H1 (cell line): ENCODE data around the gene CHTF18. TPM values are rescaled to one million over a fixed set of nuclear protein-coding genes. Genes with fewer than 3 reads are reported as not detected.

ENCODE experiments used
- CTCF ChIA-PET: fragments of 300-600 bp; sonication (Branson Sonifier 250); formaldehyde crosslinking; loops from one replicate; lab custom pipeline; 2021; ENCODE audit not compliant: partially characterized antibody; lab: Charles Lee
- POLR2A ChIA-PET: fragments of 300-600 bp; sonication (Branson Sonifier 250); formaldehyde crosslinking; loops from one replicate; lab custom pipeline; 2021; ENCODE audit warnings: inconsistent platforms; ENCODE audit not compliant: partially characterized antibody; lab: Charles Lee
- DNase-seq, 2 experiments: peaks; one replicate each; pipeline versions ENCODE4 v3.0.0 to v3.0.0-alpha.2; 2010 to 2022; ENCODE audit warnings: low spot score in 2 of 2, low read depth in 1 of 2, mixed read lengths in 1 of 2
- FAIRE-seq: peaks from 2 replicates; lab custom pipeline; 2011; peaks lifted over from hg19 to GRCh38; lab: Jason Lieb, UNC
- H2AFZ ChIP-seq: 2 replicates; pipeline ENCODE4 v1.8.1; 2012; ENCODE audit warnings: low read length, inconsistent platforms
- H2AK5ac ChIP-seq: 2 replicates; pipeline ENCODE4 v1.6.1; 2013; ENCODE audit warnings: low read depth, low read length
- H2BK120ac ChIP-seq: replicated peaks from 2 replicates; pipeline ENCODE3; 2013; ENCODE audit warnings: low read depth, low read length, inconsistent platforms
- H2BK12ac ChIP-seq: 2 replicates; pipeline ENCODE4 v1.6.1; 2013; ENCODE audit warnings: low read depth, low read length
- H2BK15ac ChIP-seq: 2 replicates; pipeline ENCODE4 v1.6.1; 2013; ENCODE audit warnings: low read length
- H2BK20ac ChIP-seq: 2 replicates; pipeline ENCODE4 v1.6.1; 2013; ENCODE audit warnings: low read length
- H2BK5ac ChIP-seq: 2 replicates; pipeline ENCODE4 v1.6.1; 2013; ENCODE audit warnings: low read depth, low read length
- H3K14ac ChIP-seq: 2 replicates; pipeline ENCODE4 v1.6.1; 2013; ENCODE audit warnings: inconsistent platforms; ENCODE audit not compliant: insufficient read length
- H3K18ac ChIP-seq: 2 replicates; pipeline ENCODE4 v1.6.1; 2013; ENCODE audit warnings: low read length; ENCODE audit errors: extremely low read depth
- H3K23ac ChIP-seq: 2 replicates; pipeline ENCODE4 v1.6.1; 2013; ENCODE audit warnings: inconsistent platforms; ENCODE audit not compliant: insufficient read length
- H3K23me2 ChIP-seq: 2 replicates; pipeline ENCODE4 v1.6.1; 2013; ENCODE audit warnings: low read depth, low read length
- H3K27ac ChIP-seq: 2 replicates; pipeline ENCODE4 v1.6.1; 2011; ENCODE audit warnings: low read depth, low read length, inconsistent platforms
- H3K27me3 ChIP-seq, 4 experiments: replicated peaks in 1 of 4; 1 replicate in 1 of 4; 2 replicates in 3 of 4; pipeline versions ENCODE4 v1.6.1 to v1.8.1; 2011 to 2013; ENCODE audit warnings: low read length in 3 of 4, mild to moderate bottlenecking in 3 of 4, inconsistent platforms in 2 of 4, mixed read lengths in 2 of 4, moderate library complexity in 1 of 4; ENCODE audit not compliant: control insufficient read depth in 3 of 4, insufficient read depth in 3 of 4; ENCODE audit errors: extremely low read depth in 1 of 4
- H3K36me3 ChIP-seq, 4 experiments: 2 replicates each; pipeline versions ENCODE4 v1.6.1 to v1.8.1; 2011 to 2013; ENCODE audit warnings: mild to moderate bottlenecking in 4 of 4, low read length in 3 of 4, moderate library complexity in 2 of 4, control low read depth in 1 of 4, inconsistent platforms in 1 of 4; ENCODE audit not compliant: insufficient read depth in 4 of 4, control insufficient read depth in 2 of 4
- H3K4ac ChIP-seq: replicated peaks from 2 replicates; pipeline ENCODE3; 2013; ENCODE audit warnings: low read length, low read depth, mixed read lengths, inconsistent platforms; ENCODE audit not compliant: insufficient read length
- H3K4me1 ChIP-seq, 4 experiments: replicated peaks in 1 of 4; 1 replicate in 1 of 4; 2 replicates in 3 of 4; pipeline versions ENCODE4 v1.6.1 to v1.8.1; 2011 to 2013; ENCODE audit warnings: low read length in 3 of 4, inconsistent platforms in 2 of 4, mixed read lengths in 1 of 4; ENCODE audit not compliant: insufficient read depth in 4 of 4, control insufficient read depth in 3 of 4
- H3K4me2 ChIP-seq, 2 experiments: 2 replicates each; pipeline versions ENCODE4 v1.6.1 to v1.8.1; 2011 to 2013; ENCODE audit warnings: low read depth in 2 of 2, low read length in 2 of 2, control low read depth in 1 of 2, inconsistent platforms in 1 of 2, mild to moderate bottlenecking in 1 of 2; ENCODE audit not compliant: insufficient read depth in 1 of 2
- H3K4me3 ChIP-seq, 4 experiments: fragments of 200-600, 300-600 bp in 1 of 4; sonication (generic), shearing (Covaris generic), sonication (Bioruptor Twin) in 1 of 4; 2 replicates each; pipeline versions ENCODE4 v1.5.1 to v1.8.1; 2011 to 2016; ENCODE audit warnings: low read length in 4 of 4, low read depth in 3 of 4, control low read depth in 2 of 4, inconsistent platforms in 2 of 4, mild to moderate bottlenecking in 2 of 4, mixed read lengths in 1 of 4, moderate library complexity in 1 of 4; ENCODE audit not compliant: insufficient read depth in 2 of 4; ENCODE audit errors: extremely low read depth in 1 of 4
- H3K56ac ChIP-seq: replicated peaks from 2 replicates; pipeline ENCODE3; 2013; ENCODE audit warnings: low read depth, mild to moderate bottlenecking, mixed read lengths, low read length, inconsistent platforms; ENCODE audit not compliant: insufficient read length
- H3K79me1 ChIP-seq: 2 replicates; pipeline ENCODE4 v1.6.1; 2013; ENCODE audit warnings: low read depth, low read length, control low read depth
- H3K79me2 ChIP-seq, 2 experiments: 2 replicates each; pipeline versions ENCODE4 v1.6.1 to v1.8.1; 2012 to 2013; ENCODE audit warnings: low read length in 2 of 2, mild to moderate bottlenecking in 2 of 2, inconsistent platforms in 1 of 2; ENCODE audit not compliant: insufficient read depth in 2 of 2, control insufficient read depth in 1 of 2
- H3K9ac ChIP-seq, 4 experiments: replicated peaks in 1 of 4; 1 replicate in 1 of 4; 2 replicates in 3 of 4; pipeline versions ENCODE4 v1.6.1 to v1.8.1; 2011 to 2013; ENCODE audit warnings: low read depth in 3 of 4, low read length in 3 of 4, control low read depth in 2 of 4, mild to moderate bottlenecking in 2 of 4, moderate library complexity in 2 of 4, inconsistent platforms in 1 of 4; ENCODE audit errors: extremely low read depth in 1 of 4
- H3K9me3 ChIP-seq, 2 experiments: 2 replicates each; pipeline versions ENCODE4 v1.6.1 to v1.8.1; 2012 to 2013; ENCODE audit warnings: mild to moderate bottlenecking in 2 of 2, moderate library complexity in 2 of 2, control low read depth in 1 of 2, inconsistent platforms in 1 of 2, low read depth in 1 of 2, low read length in 1 of 2, mixed read lengths in 1 of 2; ENCODE audit not compliant: insufficient read depth in 2 of 2
- H4K20me1 ChIP-seq, 2 experiments: replicated peaks in 1 of 2; 2 replicates each; pipeline versions ENCODE3 to v1.8.1; 2011 to 2013; ENCODE audit warnings: inconsistent platforms in 2 of 2, low read length in 2 of 2, mild to moderate bottlenecking in 1 of 2; ENCODE audit not compliant: insufficient read depth in 2 of 2, control insufficient read depth in 1 of 2
- H4K5ac ChIP-seq: 2 replicates; pipeline ENCODE4 v1.6.1; 2013; ENCODE audit warnings: low read length, low read depth, mixed read lengths, inconsistent platforms; ENCODE audit not compliant: insufficient read length
- H4K8ac ChIP-seq: 2 replicates; pipeline ENCODE4 v1.8.0; 2013; ENCODE audit warnings: mild to moderate bottlenecking, moderate library complexity, low read length, inconsistent platforms; ENCODE audit not compliant: insufficient read depth; ENCODE audit errors: extremely low read depth
- H4K91ac ChIP-seq: replicated peaks from 2 replicates; pipeline ENCODE3; 2013; ENCODE audit warnings: low read length, mixed read lengths, inconsistent platforms; ENCODE audit not compliant: insufficient read length
- CBX5 ChIP-seq: fragments of 300-800, 300-1000 bp; sonication (generic); IDR thresholded peaks from 2 replicates; pipeline ENCODE4 v1.7.1; 2016; ENCODE audit warnings: antibody characterized with exemption, low read length, low read depth
- CHD1 ChIP-seq: IDR thresholded peaks from 2 replicates; pipeline ENCODE4 v1.6.1; 2012; ENCODE audit warnings: low read depth, low read length, improper control_type of control experiment
- CHD2 ChIP-seq: IDR thresholded peaks from 2 replicates; pipeline ENCODE4 v1.6.1; 2012; ENCODE audit warnings: low read length, improper control_type of control experiment
- EP300 ChIP-seq, 2 experiments: IDR thresholded peaks; 1 replicate in 1 of 2; 2 replicates in 1 of 2; pipeline ENCODE4 v1.6.1; 2011 to 2012; ENCODE audit warnings: low read depth in 2 of 2, low read length in 2 of 2, mild to moderate bottlenecking in 2 of 2, borderline replicate concordance in 1 of 2, inconsistent platforms in 1 of 2, moderate library complexity in 1 of 2
- KDM5A ChIP-seq: fragments of 200-600 bp; IDR thresholded peaks from 2 replicates; pipeline ENCODE4 v1.7.1; 2012; ENCODE audit warnings: mild to moderate bottlenecking, low read length, inconsistent platforms, mixed read lengths
- POLR2AphosphoS5 ChIP-seq: IDR thresholded peaks from 2 replicates; pipeline ENCODE4 v1.6.1; 2011; ENCODE audit warnings: low read depth, low read length
- RFX5 ChIP-seq: IDR thresholded peaks from 2 replicates; pipeline ENCODE4 v1.6.1; 2011; ENCODE audit warnings: low read depth, low read length, improper control_type of control experiment, borderline replicate concordance
- USF2 ChIP-seq: IDR thresholded peaks from 2 replicates; pipeline ENCODE4 v1.6.1; 2011; ENCODE audit warnings: low read length, improper control_type of control experiment
- WGBS, 2 experiments: shearing (Covaris generic) in 1 of 2; methylation state at CpG; one replicate each; pipeline versions ENCODE4 v1.1.6 to v1.1.7; 2013 to 2015; ENCODE audit warnings: low lambda C conversion rate in 2 of 2, mixed read lengths in 2 of 2, inconsistent platforms in 1 of 2, low coverage in 1 of 2, missing lambda C conversion rate in 1 of 2; ENCODE audit not compliant: insufficient replicate concordance in 2 of 2, insufficient coverage in 1 of 2, insufficient read length in 1 of 2; ENCODE audit errors: extremely low coverage in 1 of 2, missing lambda C conversion rate in 1 of 2; 5-methylcytosine and 5-hydroxymethylcytosine counted together
- polyA plus RNA-seq, 7 experiments: library from polyadenylated mRNA; depleted of rRNA in 3 of 7; stranded (reverse) in 5 of 7; unstranded in 2 of 7; fragments of >200 nt in 5 of 7; fragments of 200-250 nt in 2 of 7; gene quantifications; 1 replicate in 5 of 7; 2 replicates in 1 of 7; 4 replicates in 1 of 7; pipeline versions ENCODE4 v1.2.1 to v1.2.3, GENCODE V29; 2011 to 2013; ENCODE audit warnings: missing spikeins in 2 of 7, mixed read lengths in 2 of 7
- total RNA-seq: library from RNA; stranded (reverse); fragmentation: NEBNext Ultra II Directional; extraction: Animal tissue kit (Norgen Biotek cat#: 25700); gene quantifications from 2 replicates; pipeline ENCODE4 v1.2.1, GENCODE V29; 2021

Gene CHTF18
- total and polyA plus RNA-seq, 2 of the 8 experiments (the other 6 are each of a cell fraction or from before 2014, with no cell fraction given) = 75.3 to 104 TPM

- no peaks in the 10 kb centered on the region for H3K9me3 ChIP-seq
- no peak overlapping the region for H3K9ac ChIP-seq
- no peak overlapping the region for H2BK120ac ChIP-seq
- H3K79me2 ChIP-seq = no peaks in the 10 kb centered on the region
- no peaks in the 10 kb centered on the region for H3K79me1 ChIP-seq
- no peak overlapping the region for H3K4me3 ChIP-seq
- H4K8ac ChIP-seq = no peak overlapping the region; the same call in 1 of the 2 replicates
- WGBS, 2 experiments = 90% methylated on average over 13 of the region's 13 CpGs; no CpG with 5 or more reads in 1 of the 2 experiments
- H4K91ac ChIP-seq = no peak overlapping the region
- no peak overlapping the region for H3K14ac ChIP-seq
- ChIA-PET POLR2A (interaction anchor here (1.3 to 1.5 kb wide), 3 partner anchors 10 to 42 kb away, joined by 3 to 4 read pairs (median 4); partner anchors contain the start of genes CHTF18, MSLN and RPUSD1), CTCF (interaction anchor here (1.1 to 35.8 kb wide), 4 partner anchors 14 to 310 kb away, joined by 5 to 977 read pairs (median 52); partner anchors contain the start of genes ANTKMT, CCDC78, FBXL16 and HAGHL)
- H2BK20ac ChIP-seq = no peak overlapping the region
- no peaks in the 10 kb centered on the region for H3K36me3 ChIP-seq
- H3K23ac ChIP-seq = no peak overlapping the region
- no peaks in the 10 kb centered on the region for H3K23me2 ChIP-seq
- no peak overlapping the region for H2BK15ac ChIP-seq
- no peak overlapping the region for H2BK5ac ChIP-seq
- H3K27me3 ChIP-seq = no peaks in the 10 kb centered on the region
- H3K56ac ChIP-seq = no peak overlapping the region
- H3K27ac ChIP-seq = no peak overlapping the region
- no peak overlapping the region for H3K4ac ChIP-seq
- no peaks in the 10 kb centered on the region for H4K20me1 ChIP-seq
- no peak overlapping the region for H4K5ac ChIP-seq
- H3K18ac ChIP-seq = no peak overlapping the region
- H2AK5ac ChIP-seq = no peak overlapping the region
- no peak for FAIRE-seq
- no peak overlapping the region for H3K4me2 ChIP-seq
- no peak overlapping the region for H2BK12ac ChIP-seq
- no peak for DNase-seq
- peaks cover 1 to 7% (median 5%) of the 10 kb centered on the region in 4 experiments; a peak in 5 of 7 replicates for H3K4me1 ChIP-seq
- H2AFZ ChIP-seq = no peak overlapping the region
- TF ChIP-seq CBX5 (no peak), USF2 (no peak), CHD2 (no peak), RFX5 (no peak), CHD1 (no peak), KDM5A (no peak), EP300 (IDR thresholded peaks at IDR 0.05; ENCODE audit: borderline replicate concordance in 1 of 2, low read depth in 2 of 2, low read length in 2 of 2) (no peak), POLR2AphosphoS5 (no peak)
Measured at GRCh38 chr16:746637-747036, 41.8 kb upstream of the CHTF18 start.
